Measurements from ENCODE around the gene USP36. TPM values are rescaled to one million over a fixed set of nuclear protein-coding genes. Genes with fewer than 3 reads are reported as not detected.

The USP36 gene
- total RNA-seq, 3 donors from 2014 or later: 50.2 to 58.8 (median 55.4) TPM

- Histone ChIP-seq H3K4me1 (peaks cover 0 to 6% of the 10 kb centered on the region in 2 donors), H3K27ac (no peak overlapping the region), H3K36me3 (no peaks in the 10 kb centered on the region), H3K9me3 (no peaks in the 10 kb centered on the region), H3K4me3 (no peak overlapping the region), H3K27me3 (no peaks in the 10 kb centered on the region)
- TF ChIP-seq CTCF (IDR thresholded peaks at IDR 0.05) (peak in 1 of 3 donors; percentile 24), POLR2A (IDR thresholded peaks at IDR 0.05) (no peak)
- intact Hi-C loops (cut with DNase I; ENCODE audit: low total_unique reads): no loop called here
- no peak for DNase-seq (ENCODE audit: low spot score in 2 of 2)
These were observed 2.4 kb upstream of the USP36 start for GRCh38 chr17:78842881-78843565.

- peaks cover 0 to 6% of the 10 kb centered on the region in 2 donors for H3K4me1 ChIP-seq
- TF ChIP-seq POLR2A (IDR thresholded peaks at IDR 0.05) (no peak), POLR2AphosphoS5 (IDR thresholded peaks at IDR 0.05) (no peak), CTCF (IDR thresholded peaks at IDR 0.05) (no peak)
- peak overlapping the region; percentile 99 to 100 for H3K27ac ChIP-seq
- H3K36me3 ChIP-seq: no peaks in the 10 kb centered on the region
- no peaks in the 10 kb centered on the region for H3K27me3 ChIP-seq
- peak overlapping the region; percentile 90 to 98 (median 95) for H3K4me3 ChIP-seq
- DNase-seq (ENCODE audit: low spot score in 2 of 2): no peak
- intact Hi-C loops (cut with DNase I; ENCODE audit: low total_unique reads): no loop called here
- H3K9me3 ChIP-seq: no peaks in the 10 kb centered on the region
These were observed 159 bp downstream of the USP36 start for GRCh38 chr17:78840530-78840779.

GRCh38 chr17:78839762-78840529, 668 bp downstream of the USP36 start:
- peak overlapping the region; percentile 99 to 100 for H3K27ac ChIP-seq
- H3K9me3 ChIP-seq: no peaks in the 10 kb centered on the region
- DNase-seq (ENCODE audit: low spot score in 2 of 2): peak in 1 of 2 donors; percentile 33
- no peaks in the 10 kb centered on the region for H3K27me3 ChIP-seq
- H3K4me3 ChIP-seq: peak overlapping the region; percentile 90 to 98 (median 95)
- H3K36me3 ChIP-seq: no peaks in the 10 kb centered on the region
- H3K4me1 ChIP-seq: peaks cover 0 to 6% of the 10 kb centered on the region in 2 donors
- TF ChIP-seq POLR2AphosphoS5 (IDR thresholded peaks at IDR 0.05) (no peak), POLR2A (IDR thresholded peaks at IDR 0.05) (no peak), CTCF (IDR thresholded peaks at IDR 0.05) (no peak)
- intact Hi-C loops (cut with DNase I; ENCODE audit: low total_unique reads): loop anchor here (10.0 kb wide), 1 partner anchor 235 kb away; no protein-coding TSS in a partner anchor

DNA sequence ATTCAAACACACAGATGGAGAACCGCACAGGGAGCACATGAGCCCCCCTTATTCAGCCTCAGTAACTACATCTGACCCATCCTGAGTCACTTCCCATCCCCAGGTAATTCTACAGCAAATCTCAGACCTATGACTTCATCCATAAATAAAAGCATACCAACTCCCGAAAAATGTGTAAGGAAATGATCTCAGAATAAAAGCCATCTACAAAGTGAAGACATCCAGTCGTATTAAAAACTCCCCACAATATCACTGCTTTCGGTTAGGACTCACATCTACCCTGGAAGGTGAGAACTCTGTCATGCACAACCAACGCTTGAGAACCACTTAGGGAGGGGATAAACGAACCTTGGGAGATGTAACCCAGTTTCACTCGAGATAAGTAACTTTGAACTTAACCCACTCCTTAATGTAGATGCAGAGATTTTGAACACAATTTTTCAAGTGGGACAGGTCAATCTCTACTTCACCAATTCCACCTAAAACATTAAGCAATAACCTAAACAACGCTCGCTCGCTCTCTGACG, 1.3 kb downstream of the USP36 start:
- TF ChIP-seq POLR2AphosphoS5 (IDR thresholded peaks at IDR 0.05) (no peak), POLR2A (IDR thresholded peaks at IDR 0.05) (no peak), CTCF (IDR thresholded peaks at IDR 0.05) (no peak)
- Histone ChIP-seq H3K27me3 (no peaks in the 10 kb centered on the region), H3K4me1 (peaks cover 0 to 6% of the 10 kb centered on the region in 2 donors), H3K4me3 (peak overlapping the region; percentile 90 to 98 (median 95)), H3K36me3 (no peaks in the 10 kb centered on the region), H3K9me3 (no peaks in the 10 kb centered on the region), H3K27ac (peak overlapping the region; percentile 99 to 100)
- no peak for DNase-seq (ENCODE audit: low spot score in 2 of 2)
- intact Hi-C loops (cut with DNase I; ENCODE audit: low total_unique reads): loop anchor here (10.0 kb wide), 1 partner anchor 234 kb away; no protein-coding TSS in a partner anchor

GRCh38 chr17:78838574-78839005, 2.0 kb downstream of the USP36 start:
- TF ChIP-seq POLR2AphosphoS5 (IDR thresholded peaks at IDR 0.05) (no peak), CTCF (IDR thresholded peaks at IDR 0.05) (no peak), POLR2A (IDR thresholded peaks at IDR 0.05) (no peak)
- H3K4me1 ChIP-seq: peaks cover 0 to 6% of the 10 kb centered on the region in 2 donors
- intact Hi-C loops (cut with DNase I; ENCODE audit: low total_unique reads): loop anchor here (10.0 kb wide), 1 partner anchor 234 kb away; no protein-coding TSS in a partner anchor
- no peaks in the 10 kb centered on the region for H3K9me3 ChIP-seq
- peak overlapping the region in 2 of 3 donors; percentile 90 to 98 for H3K4me3 ChIP-seq
- H3K36me3 ChIP-seq: no peaks in the 10 kb centered on the region
- H3K27me3 ChIP-seq: no peaks in the 10 kb centered on the region
- H3K27ac ChIP-seq: no peak overlapping the region
- peak in 1 of 2 donors; percentile 61 for DNase-seq (ENCODE audit: low spot score in 2 of 2)

Measured in breast epithelium (tissue), 4 donors.